Ramos (cell line): Measurements from ENCODE around the gene EIF2D.
"Not testable (repeated sequence)": the region's sequence is repeated elsewhere in the genome, so short reads cannot be mapped to it uniquely, and the experiment has no call there.

Experiments used
- in situ Hi-C: fragments of 300-500 bp; cut with MboI; formaldehyde crosslinking; loops from one replicate; pipeline ENCODE4 v1.14.3; 2022; ENCODE audit warnings: low sequenced_read_pairs; ENCODE audit not compliant: unreplicated experiment

The EIF2D gene

GRCh38 chr1:206612129-206612876 lies at the start of gene EIF2D:
Gene EIF2D, minus strand, starts transcription at chr1:206612465. Its CDS starts 123 bp downstream, at chr1:206612342.
- in situ Hi-C loops, result no loop called here

DNA sequence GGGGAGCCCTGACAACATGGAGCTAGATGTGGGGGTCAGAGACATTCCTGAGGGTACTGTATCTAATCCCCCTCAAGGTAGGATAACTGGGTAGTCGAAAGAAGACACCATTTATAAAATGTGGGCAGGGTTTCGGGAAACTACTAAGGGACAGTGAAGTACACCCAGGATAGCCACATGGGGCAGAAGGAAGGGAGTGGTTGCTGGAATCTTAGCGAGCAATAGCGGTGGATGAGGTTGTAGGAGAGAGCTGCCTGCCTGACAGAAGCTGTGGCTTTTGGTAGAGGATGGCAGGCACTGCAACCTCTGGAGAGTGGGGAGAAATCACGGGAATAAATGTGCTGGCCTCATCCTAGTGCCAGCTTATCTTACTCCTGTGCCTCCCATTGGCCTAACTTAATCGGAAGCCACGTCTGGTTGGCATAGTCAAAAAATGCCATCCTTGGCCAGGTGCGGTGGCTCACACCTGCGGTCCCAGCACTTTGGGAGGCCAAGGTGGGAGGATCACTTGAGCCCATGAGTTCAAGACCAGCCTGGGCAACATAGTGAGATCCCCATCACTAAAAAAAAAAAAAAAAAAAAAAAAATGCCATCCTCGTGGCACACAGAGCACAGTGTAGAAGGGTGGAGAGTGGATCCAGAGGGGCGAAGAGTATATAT lies 49.0 kb upstream of the EIF2D start:
- in situ Hi-C loops, result loop anchor here (5.0 kb wide), 1 partner anchor 34 kb away; no protein-coding TSS in a partner anchor

GRCh38 chr1:206660136-206660535 lies 47.9 kb upstream of the EIF2D start:
- in situ Hi-C loops, result loop anchor here (5.0 kb wide), 1 partner anchor 33 kb away; no protein-coding TSS in a partner anchor

DNA sequence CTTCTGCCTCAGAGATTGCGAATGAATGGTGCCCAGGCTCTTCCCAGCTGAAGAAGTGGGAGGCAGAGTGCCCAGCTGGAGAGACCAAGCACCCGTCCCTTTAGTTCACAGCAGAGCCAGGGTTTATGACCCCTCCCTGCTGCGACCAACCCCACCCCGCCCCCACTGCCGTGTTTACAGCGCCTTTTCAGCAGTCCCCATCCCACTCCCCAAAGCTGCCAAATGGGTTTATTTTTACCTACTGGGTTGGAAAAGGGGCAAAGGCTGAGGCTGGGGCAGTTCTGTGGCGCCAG lies 46.7 kb upstream of the EIF2D start:
- in situ Hi-C loops, result no loop called here

- in situ Hi-C loops, result no loop called here
These were observed 46.2 kb upstream of the EIF2D start for GRCh38 chr1:206658264-206658980.

DNA sequence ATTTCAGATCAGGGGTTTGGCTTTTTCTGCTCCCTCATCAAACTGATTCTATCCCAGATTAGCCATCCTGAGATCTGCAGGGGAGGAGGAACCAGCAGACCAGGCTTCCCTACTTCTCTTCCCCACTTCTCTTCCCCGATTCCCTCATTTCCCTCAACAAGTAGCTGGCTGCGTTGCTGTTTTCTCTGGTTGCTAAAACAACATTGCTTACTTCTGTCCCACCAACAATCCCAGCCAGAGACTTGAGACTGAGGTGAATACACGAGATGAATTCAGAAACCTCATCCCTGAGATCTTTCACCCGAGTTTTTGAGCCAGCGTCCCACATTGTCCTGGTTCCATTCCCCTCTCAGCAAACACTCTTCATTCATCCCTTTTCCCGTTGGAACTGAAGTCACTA lies 45.5 kb upstream of the EIF2D start:
- in situ Hi-C loops, result no loop called here

DNA sequence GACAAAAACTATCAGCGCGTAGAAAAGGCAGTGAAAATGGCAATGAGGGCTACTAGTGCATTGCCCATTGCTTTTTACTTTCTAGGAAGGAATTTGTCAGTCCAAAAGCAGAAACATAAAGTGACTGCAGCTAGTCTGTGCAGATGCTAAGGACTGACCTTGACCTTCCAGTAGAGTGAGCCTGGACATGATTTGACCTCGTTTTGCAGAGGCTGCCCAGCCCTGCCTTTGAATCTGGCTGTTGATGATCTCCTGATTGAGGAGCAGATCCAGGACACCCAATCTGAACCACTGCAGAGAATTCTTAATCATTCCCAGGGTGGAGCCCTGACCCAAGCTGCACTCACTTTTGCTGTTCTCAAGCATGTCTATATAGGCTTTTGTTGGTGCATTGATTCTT lies 44.7 kb upstream of the EIF2D start:
- in situ Hi-C loops, result no loop called here

- in situ Hi-C loops, result no loop called here
These were observed 43.2 kb upstream of the EIF2D start for GRCh38 chr1:206655471-206655882.

GRCh38 chr1:206654828-206655227 lies 42.6 kb upstream of the EIF2D start:
- in situ Hi-C loops, result no loop called here

GRCh38 chr1:206653715-206654459 lies 41.6 kb upstream of the EIF2D start:
- in situ Hi-C loops, result no loop called here

GRCh38 chr1:206651958-206652890 lies 40.0 kb upstream of the EIF2D start:
- in situ Hi-C loops, result no loop called here

DNA sequence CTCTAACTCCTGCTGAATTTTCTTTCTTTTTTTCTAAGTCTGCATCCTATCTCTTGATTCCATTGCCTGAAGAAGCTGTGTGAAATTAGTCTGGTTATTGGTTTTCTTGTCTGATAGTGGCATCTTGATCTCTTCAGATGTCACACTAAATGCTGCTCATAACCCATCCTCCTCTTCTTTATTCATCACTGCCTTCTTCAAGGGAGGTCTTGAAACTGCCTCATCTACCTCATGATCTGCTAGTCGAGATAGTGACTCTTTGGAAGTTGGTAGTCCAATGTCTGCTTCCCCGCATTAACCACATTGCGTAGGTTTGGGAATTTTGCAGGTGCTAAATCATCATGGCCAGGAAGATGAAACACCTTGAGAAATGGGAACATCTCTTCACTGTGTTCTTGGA lies 38.7 kb upstream of the EIF2D start:
- in situ Hi-C loops, result no loop called here

DNA sequence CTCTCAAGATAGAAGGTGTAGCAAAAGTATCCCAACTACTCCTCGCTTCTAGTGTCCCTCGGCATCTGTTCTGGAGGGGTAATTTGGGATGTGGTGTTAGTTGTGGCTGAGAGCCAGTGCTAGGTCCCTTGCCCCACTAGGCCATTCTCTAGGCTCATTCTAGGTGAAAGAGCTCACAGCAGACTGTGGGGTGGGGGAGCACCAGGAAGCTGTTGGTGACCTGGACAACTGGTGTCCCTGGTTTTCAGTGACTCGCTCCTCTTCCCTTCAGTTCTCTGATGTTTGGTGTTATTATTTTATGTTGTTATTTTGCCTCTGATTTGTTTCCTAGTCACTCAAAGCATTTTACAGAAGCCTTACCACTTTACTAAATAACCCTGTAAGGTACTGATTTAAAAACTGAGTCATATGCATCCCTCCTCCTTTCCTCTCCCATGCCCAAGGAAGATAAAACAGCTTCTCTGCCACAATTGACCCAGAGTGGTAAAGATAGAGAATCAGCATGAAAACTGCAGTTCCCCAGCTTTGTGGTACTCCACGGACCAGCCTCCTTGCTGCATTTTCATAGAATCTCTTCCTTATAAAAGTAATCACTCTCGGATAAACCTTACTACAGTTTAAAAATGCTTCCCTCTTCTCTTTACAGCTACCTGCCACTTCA lies 37.1 kb upstream of the EIF2D start:
- in situ Hi-C loops, result no loop called here

- in situ Hi-C loops, result no loop called here
These were observed 35.0 kb upstream of the EIF2D start for GRCh38 chr1:206647224-206647623.

DNA sequence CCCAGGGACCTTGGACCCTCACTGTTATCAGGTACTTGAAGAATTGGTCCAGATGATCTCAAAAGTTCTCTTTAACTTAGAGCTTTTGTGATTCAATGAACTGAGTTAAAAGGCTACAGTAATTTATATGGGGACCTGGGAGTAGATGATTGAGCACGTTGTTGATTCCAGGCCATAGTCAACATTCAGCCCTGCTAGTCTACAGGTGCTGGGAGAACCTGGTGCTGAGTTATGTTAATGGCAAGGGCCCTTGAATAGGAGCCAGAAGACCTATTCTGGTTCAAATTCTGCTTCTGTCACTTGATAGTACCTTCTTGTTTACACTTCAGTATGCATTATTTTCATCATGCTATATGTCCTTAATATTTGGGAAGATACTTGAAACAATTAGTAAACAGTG lies 34.2 kb upstream of the EIF2D start:
- in situ Hi-C loops, result no loop called here

DNA sequence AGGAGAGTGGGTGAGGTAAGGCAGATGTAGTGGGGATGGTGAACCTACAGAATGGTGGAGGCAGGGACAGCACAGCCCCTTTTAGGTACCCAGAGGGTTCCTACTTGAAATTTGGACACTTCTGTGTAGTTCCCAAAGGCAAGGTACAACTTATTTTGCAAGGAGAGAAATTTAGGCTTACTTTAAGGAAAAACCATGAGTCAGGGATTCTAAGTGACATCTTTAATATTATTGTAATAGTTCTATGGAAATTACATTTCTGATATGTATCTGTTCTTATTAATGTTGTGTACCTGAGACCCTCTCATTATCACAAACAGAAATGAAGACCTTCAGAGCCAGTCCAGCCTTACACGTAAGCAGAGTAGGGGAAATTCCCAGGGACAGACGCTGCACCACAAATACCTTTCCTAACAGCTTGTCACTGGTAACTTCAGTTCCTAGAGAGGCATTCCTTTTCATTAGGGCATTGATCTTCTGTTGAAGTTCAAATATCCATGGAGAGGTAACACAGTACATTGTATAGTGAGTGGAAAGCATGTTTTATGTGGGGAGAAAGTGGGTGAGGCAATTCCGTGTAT lies 30.9 kb upstream of the EIF2D start:
- in situ Hi-C loops, result no loop called here

- in situ Hi-C loops, result not testable (repeated sequence)
These were observed 29.8 kb upstream of the EIF2D start for GRCh38 chr1:206642074-206642473.

- in situ Hi-C loops, result no loop called here
These were observed 25.3 kb upstream of the EIF2D start for GRCh38 chr1:206637605-206638004.

GRCh38 chr1:206636671-206637070 lies 24.4 kb upstream of the EIF2D start:
- in situ Hi-C loops, result no loop called here
